WI38 (cell line): ENCODE data around the gene KCNH2.

Experiments
- H3K4me3 ChIP-seq: 2 replicates; pipeline ENCODE4 v1.5.1; 2011; ENCODE audit warnings: low read depth, mild to moderate bottlenecking, control low read depth, low read length
- TF ChIP-seq, protein P1 (sequence below): IDR thresholded peaks from 2 replicates; pipeline ENCODE4 v1.5.1; 2012; ENCODE audit warnings: low read depth, mild to moderate bottlenecking, control low read depth, low read length

Gene KCNH2

DNA sequence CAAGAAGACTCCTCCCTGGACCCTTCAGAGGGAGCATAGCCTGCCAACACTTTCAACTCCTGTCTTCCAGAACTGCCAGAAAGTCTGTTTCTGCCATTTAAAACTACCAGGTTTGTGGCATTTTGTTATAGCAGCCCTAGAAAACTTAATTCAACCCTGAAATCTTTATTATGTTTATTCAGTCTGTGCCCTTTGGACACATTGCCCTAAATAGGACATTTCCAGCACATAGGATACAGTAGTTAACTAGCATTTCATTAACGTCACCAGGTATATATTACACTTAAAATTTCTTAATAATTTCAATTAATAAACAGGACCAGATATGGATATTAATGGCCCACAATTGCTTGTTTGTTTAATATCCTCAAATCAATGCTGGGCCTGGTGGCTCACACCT is 54.3 kb downstream of the KCNH2 start:
- TF ChIP-seq, protein P1, sequence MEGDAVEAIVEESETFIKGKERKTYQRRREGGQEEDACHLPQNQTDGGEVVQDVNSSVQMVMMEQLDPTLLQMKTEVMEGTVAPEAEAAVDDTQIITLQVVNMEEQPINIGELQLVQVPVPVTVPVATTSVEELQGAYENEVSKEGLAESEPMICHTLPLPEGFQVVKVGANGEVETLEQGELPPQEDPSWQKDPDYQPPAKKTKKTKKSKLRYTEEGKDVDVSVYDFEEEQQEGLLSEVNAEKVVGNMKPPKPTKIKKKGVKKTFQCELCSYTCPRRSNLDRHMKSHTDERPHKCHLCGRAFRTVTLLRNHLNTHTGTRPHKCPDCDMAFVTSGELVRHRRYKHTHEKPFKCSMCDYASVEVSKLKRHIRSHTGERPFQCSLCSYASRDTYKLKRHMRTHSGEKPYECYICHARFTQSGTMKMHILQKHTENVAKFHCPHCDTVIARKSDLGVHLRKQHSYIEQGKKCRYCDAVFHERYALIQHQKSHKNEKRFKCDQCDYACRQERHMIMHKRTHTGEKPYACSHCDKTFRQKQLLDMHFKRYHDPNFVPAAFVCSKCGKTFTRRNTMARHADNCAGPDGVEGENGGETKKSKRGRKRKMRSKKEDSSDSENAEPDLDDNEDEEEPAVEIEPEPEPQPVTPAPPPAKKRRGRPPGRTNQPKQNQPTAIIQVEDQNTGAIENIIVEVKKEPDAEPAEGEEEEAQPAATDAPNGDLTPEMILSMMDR: no peak
- no peak overlapping the region for H3K4me3 ChIP-seq

DNA sequence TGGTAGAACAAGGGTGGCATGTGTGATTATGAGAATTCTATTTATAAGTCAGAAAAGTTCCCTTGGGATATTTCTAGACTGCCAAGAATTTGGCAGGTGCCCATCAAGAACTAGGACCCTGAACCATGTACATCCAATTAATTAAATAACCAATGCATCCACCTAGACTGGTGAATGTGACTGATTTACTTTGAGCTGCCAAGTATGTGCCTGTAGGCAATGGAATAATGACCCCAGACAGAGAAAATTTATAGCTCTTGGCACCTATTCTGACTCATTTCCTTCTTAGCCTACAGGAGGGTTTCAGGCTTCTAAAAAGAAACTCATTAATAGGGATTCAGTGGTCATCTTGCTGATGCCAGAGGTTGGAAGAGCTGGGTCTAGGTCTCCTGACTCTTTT is 54.9 kb downstream of the KCNH2 start:
- TF ChIP-seq, protein P1: no peak
- no peak overlapping the region for H3K4me3 ChIP-seq

DNA sequence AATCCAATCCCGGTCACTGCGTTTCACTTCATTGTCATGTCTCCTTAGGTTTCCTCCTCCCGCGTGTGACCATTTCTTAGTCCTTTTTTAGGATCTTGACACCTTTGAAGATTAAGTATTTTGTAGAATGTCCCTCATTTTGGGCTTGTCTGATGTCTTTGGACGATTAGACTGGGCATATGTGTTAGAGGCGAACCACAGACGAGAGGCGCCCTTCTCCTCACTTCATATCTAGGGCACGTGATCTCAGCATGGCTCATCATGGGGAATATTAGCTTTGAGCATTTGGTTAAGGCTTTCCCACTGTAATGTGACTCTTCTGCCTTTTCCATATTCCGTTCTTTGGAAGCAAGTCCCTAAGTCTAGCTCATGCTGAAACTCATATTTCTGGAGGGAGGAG is 59.0 kb downstream of the KCNH2 start:
- H3K4me3 ChIP-seq: no peak overlapping the region
- TF ChIP-seq, protein P1: no peak

DNA sequence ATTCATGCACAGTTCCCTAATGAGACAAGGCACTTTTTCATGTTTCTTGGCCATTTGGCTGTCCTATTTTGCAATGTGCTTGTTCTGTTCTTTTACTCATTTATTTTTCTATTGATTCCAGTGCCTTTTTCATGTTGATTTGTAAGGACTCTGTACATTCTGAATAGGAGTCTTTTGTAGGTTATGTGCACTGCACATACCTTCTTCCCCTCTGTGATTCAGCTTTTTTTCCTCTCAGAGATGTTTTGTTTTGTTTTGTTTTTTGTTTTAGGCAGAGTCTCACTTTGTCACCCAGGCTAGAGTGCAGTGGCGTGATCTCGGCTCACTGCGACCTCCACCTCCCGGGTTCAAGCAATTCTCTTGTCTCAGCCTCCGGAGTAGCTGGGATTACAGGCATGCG is 59.7 kb downstream of the KCNH2 start:
- H3K4me3 ChIP-seq: no peak overlapping the region
- TF ChIP-seq, protein P1: no peak

DNA sequence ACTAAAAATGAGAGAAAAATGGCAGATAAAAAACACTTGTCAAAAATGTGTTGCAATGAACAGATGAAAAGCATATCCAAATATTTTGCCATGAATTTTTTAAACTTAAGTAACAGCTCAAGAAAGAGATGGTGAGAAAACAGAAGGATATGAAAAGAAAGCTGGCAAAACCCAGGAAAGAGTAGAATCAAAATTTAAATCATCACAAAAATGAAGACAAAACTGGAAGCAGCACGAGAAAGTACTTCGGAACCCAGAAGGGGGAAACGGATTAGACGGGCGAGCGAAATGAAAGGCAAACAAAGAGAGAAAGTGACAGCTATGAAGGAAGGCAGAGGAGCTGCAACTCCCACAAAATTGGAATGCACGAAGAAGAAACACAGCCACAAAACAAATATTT is 60.2 kb downstream of the KCNH2 start:
- TF ChIP-seq, protein P1: no peak
- no peak overlapping the region for H3K4me3 ChIP-seq

DNA sequence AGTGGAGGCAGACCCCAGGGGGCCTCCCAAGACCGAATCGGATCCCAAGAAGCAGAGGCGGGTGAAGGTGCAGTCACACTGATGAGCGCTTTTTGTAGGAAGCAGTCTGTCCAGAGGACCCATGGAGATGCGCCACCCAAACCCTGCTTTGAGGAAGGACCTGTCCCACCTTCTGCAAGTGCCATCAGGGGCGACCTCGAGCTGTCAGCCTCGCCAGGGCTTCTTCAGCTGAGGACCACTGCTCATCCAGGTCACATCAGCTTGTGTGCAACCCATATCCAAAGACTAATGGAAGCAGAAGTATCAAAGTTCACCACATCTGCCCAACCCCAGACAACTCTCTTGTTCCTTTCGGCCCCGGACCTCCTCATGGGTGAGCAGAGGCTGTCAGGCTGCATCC is 61.5 kb downstream of the KCNH2 start:
- TF ChIP-seq, protein P1: no peak
- no peak overlapping the region for H3K4me3 ChIP-seq

DNA sequence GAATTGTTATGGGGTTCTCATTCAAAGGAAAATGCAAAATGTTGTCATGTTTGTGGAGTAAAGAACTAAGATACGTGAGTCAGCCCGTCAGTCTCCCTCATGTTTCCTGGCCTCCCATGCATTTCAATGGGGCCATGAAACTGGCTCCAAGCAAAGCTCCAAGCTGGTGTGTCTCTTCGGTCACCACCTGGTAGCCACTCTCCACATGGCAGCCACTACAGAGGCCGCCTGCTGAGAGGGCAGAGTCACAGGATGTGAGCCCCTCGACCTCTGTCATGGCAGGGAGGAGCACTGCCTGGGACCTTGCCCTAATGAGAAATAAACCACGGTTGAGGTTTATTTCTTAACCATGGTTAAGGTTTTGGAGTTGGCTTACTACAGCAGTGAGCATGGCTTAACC is 63.2 kb downstream of the KCNH2 start:
- TF ChIP-seq, protein P1: no peak
- no peak overlapping the region for H3K4me3 ChIP-seq
